Thoracic aorta endothelial cell (primary cell): ENCODE results near the gene UTP4. TPM values are rescaled to one million over a fixed set of nuclear protein-coding genes. Genes with fewer than 3 reads are reported as not detected.

Experiments
- small RNA-seq: library from RNA; depleted of rRNA; stranded (forward); fragments of <200 nt; gene quantifications from one replicate; pipeline ENCODE3, GENCODE V24; 2012
- total RNA-seq: library from RNA; depleted of rRNA; stranded (reverse); fragments of >200 nt; gene quantifications from 2 replicates; pipeline ENCODE4 v1.2.3, GENCODE V29; 2012

UTP4 gene
- total RNA-seq, result 32.6 and 38.1 TPM in 2 replicates

DNA sequence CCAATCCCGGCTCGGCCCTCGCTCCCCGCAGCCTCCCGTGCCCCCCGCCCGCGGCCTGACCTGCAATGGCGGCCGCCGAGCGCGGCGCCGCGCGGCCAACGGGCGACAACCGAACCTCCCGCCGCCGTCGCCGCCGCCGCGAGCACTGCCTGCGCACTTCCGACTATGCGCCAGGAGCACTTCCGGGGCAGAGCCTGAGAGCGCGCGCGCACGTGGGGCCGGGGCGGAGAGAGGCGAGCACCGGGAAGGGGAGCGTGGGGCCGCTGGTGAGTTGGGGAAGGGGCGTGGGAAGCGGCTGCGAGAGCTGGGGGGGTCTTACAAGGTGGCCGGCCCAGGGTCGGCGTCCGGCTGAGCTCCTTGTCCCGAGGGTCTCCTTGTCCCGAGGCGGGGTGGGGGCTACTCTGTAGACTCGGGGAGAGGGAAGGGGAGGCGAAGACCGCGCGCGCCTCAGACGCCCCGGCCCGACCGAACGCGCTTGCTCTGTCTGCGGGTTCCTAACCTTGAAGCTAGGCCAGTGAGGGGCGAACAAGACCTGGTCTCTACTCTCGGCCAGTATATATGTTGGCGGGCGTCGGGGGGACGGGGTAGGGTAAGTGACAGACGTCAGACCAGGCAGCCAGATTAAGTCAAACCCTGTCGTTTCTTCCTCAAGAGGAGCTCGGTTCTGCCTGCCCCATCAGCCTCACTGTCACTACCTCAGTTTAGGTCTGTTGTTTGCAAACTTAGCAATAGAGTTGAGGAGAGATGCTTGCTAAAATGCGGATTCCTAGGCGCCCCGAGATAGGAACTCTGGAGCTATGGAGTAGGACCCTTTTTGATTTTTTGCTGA, at the start of gene UTP4, which contains the start of gene CHTF8:
Gene UTP4, plus strand, starts transcription at position 226 of the 829 bp plus-strand sequence. CDS start 811 bp downstream, outside the sequence.
Gene CHTF8, minus strand, starts transcription at position 165 of the 829 bp plus-strand sequence. CDS start 11,130 bp downstream, outside the sequence.

GRCh38 chr16:69105501-69106361, 26.7 kb upstream of the UTP4 start, which contains the start of gene HAS3:
HAS3 (plus strand) TSS chr16:69105653; CDS start chr16:69109396, 3,743 bp downstream.

DNA sequence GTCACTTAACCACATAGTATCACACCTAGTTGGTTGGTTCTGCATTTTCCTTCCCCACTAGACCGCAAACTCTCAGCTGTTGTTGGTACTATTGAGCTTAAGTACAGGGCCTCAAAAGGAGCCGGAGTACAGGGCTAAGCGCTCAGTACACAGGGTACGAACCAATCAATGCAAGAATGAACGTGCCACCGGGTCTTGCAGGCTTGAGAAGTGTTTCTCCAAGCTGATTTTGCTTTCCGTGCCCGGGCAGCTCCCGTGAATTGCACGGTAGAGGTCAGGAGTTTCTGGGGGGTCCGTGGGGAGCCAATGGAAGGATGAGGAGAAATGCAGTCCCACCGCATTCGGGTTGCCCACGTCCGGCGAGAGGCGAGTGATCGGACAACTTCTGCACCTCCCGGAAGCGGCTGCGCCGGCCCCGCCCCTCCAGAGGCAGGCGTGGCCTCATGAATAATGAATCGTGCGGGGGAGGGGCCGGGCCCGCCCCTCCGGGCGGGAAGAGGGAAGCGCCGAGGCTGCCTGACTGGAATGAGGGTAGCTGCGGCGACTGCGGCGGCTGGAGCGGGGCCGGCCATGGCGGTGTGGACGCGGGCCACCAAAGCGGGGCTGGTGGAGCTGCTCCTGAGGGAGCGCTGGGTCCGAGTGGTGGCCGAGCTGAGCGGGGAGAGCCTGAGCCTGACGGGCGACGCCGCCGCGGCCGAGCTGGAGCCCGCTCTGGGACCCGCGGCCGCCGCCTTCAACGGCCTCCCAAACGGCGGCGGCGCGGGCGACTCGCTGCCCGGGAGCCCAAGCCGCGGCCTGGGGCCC, 54.4 kb downstream of the UTP4 start, which contains the start of gene SNTB2:
Gene SNTB2, plus strand, starts transcription at position 523 of the 804 bp plus-strand sequence. Its CDS starts 3 bp downstream, at position 526.

Small RNAs within 50 kb of the gene (small RNA-seq; reads per million reads assigned to genes)
- gene RF00019 (not detected), gene RNU6-22P (0.21 reads per million)

Other genes with a start within 250 kb of the UTP4 start
- gene HAS3, start 27.0 kb upstream of the UTP4 start, total RNA-seq, result 0.40 and 1.2 TPM in 2 replicates
- 88.7 and 129 TPM in 2 replicates for gene CHTF8, start 61 bp upstream of the UTP4 start, total RNA-seq
- gene SNTB2, start 54.5 kb downstream of the UTP4 start, total RNA-seq, result 90.4 and 101 TPM in 2 replicates
- 37.9 and 41.4 TPM in 2 replicates for gene VPS4A, start 178.7 kb downstream of the UTP4 start, total RNA-seq
- 8.5 and 11.7 TPM in 2 replicates for gene PDF, start 197.9 kb downstream of the UTP4 start, total RNA-seq
- gene COG8, start 206.9 kb downstream of the UTP4 start, total RNA-seq, result 24.7 and 36.8 TPM in 2 replicates
- 42.5 and 50.3 TPM in 2 replicates for gene NIP7, start 207.1 kb downstream of the UTP4 start, total RNA-seq
- gene TMED6, start 219.1 kb downstream of the UTP4 start, total RNA-seq, result 0.13 and 0.14 TPM in 2 replicates